H1 (cell line): ENCODE data around the gene ZSCAN22.
"Not testable (repeated sequence)": the region's sequence is repeated elsewhere in the genome, so short reads cannot be mapped to it uniquely, and the experiment has no call there.

Experiments used
- CHD2 ChIP-seq: IDR thresholded peaks from 2 replicates; pipeline ENCODE4 v1.6.1; 2012; ENCODE audit warnings: low read length, improper control_type of control experiment
- CTCF ChIP-seq, 3 experiments: IDR thresholded peaks; 1 replicate in 2 of 3; 2 replicates in 1 of 3; pipeline versions ENCODE4 v1.5.1 to v1.6.1; 2011; ENCODE audit warnings: low read length in 3 of 3, mild to moderate bottlenecking in 3 of 3, inconsistent platforms in 2 of 3, low read depth in 1 of 3, moderate library complexity in 1 of 3; ENCODE audit not compliant: insufficient read depth in 1 of 3; ENCODE audit errors: control extremely low read depth in 1 of 3
- EZH2 ChIP-seq: fragments of 200-600 bp; sonication (generic); IDR thresholded peaks from 2 replicates; pipeline ENCODE4 v1.7.1; 2012; ENCODE audit warnings: low read depth, mild to moderate bottlenecking, moderate library complexity, low read length, inconsistent platforms; ENCODE audit not compliant: severe bottlenecking
- FOSL1 ChIP-seq: IDR thresholded peaks from 2 replicates; pipeline ENCODE4 v1.6.1; 2011; ENCODE audit warnings: mild to moderate bottlenecking, low read depth, low read length, moderate library complexity; ENCODE audit not compliant: insufficient read depth
- KDM1A ChIP-seq: fragments of 200-600, 300-600 bp; sonication (generic); IDR thresholded peaks from 2 replicates; pipeline ENCODE4 v1.7.1; 2016; ENCODE audit warnings: mild to moderate bottlenecking, low read length, borderline replicate concordance
- NRF1 ChIP-seq: IDR thresholded peaks from 2 replicates; pipeline ENCODE4 v1.6.1; 2011; ENCODE audit warnings: mild to moderate bottlenecking, low read depth, low read length, improper control_type of control experiment
- POLR2A ChIP-seq, 2 experiments: IDR thresholded peaks; 1 replicate in 1 of 2; 2 replicates in 1 of 2; pipeline ENCODE4 v1.6.1; 2011; ENCODE audit warnings: low read depth in 2 of 2, low read length in 2 of 2, mild to moderate bottlenecking in 2 of 2; ENCODE audit errors: control extremely low read depth in 1 of 2
- POLR2AphosphoS5 ChIP-seq: IDR thresholded peaks from 2 replicates; pipeline ENCODE4 v1.6.1; 2011; ENCODE audit warnings: low read depth, low read length
- RAD21 ChIP-seq, 2 experiments: IDR thresholded peaks in 1 of 2; conservative IDR thresholded peaks in 1 of 2; 2 replicates each; pipeline ENCODE4 v1.6.1; 2011; ENCODE audit warnings: low read depth in 2 of 2, low read length in 2 of 2, improper control_type of control experiment in 1 of 2, inconsistent platforms in 1 of 2, mild to moderate bottlenecking in 1 of 2, moderate library complexity in 1 of 2
- RFX5 ChIP-seq: IDR thresholded peaks from 2 replicates; pipeline ENCODE4 v1.6.1; 2011; ENCODE audit warnings: low read depth, low read length, improper control_type of control experiment, borderline replicate concordance
- RXRA ChIP-seq: IDR thresholded peaks from 2 replicates; pipeline ENCODE4 v1.6.1; 2011; ENCODE audit warnings: low read depth, mild to moderate bottlenecking, low read length, moderate library complexity; ENCODE audit not compliant: insufficient read depth
- SP1 ChIP-seq: IDR thresholded peaks from 2 replicates; pipeline ENCODE4 v1.6.1; 2011; ENCODE audit warnings: low read depth, low read length
- SP4 ChIP-seq: IDR thresholded peaks from 2 replicates; pipeline ENCODE4 v1.6.1; 2012; ENCODE audit warnings: low read length, inconsistent platforms

DNA sequence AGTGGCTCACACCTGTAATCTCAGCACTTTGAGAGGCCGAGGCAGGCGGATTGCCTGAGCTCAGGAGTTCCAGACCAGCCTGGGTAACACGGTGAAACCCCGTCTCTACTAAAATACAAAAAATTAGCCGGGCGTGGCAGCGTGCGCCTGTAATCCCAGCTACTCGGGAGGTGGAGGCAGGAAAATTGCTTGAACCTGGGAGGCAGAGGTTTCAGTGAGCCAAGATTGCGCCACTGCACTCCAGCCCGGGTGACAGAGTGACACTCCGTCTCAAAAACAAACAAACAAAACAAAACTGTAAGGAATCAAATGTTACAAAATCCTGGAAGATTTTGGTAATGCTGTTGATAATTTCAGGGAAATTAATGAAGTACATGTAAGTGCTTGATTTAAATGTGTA, 21.3 kb downstream of the ZSCAN22 start:
- TF ChIP-seq FOSL1; CTCF (IDR thresholded peaks at IDR 0.05; ENCODE audit: control extremely low read depth in 1 of 3, insufficient read depth in 1 of 3, low read depth in 1 of 3, low read length in 3 of 3); POLR2AphosphoS5; POLR2A (IDR thresholded peaks at IDR 0.05; ENCODE audit: control extremely low read depth in 1 of 2, low read depth in 2 of 2, low read length in 2 of 2); SP1; RXRA; KDM1A; EZH2; RAD21 (IDR thresholded peaks at IDR 0.05 in 1 of 2, conservative IDR thresholded peaks at IDR 0.05 in 1 of 2; ENCODE audit: low read depth in 2 of 2, low read length in 2 of 2); RFX5; CHD2; SP4; NRF1: not testable (repeated sequence)
